Measurements from ENCODE around the gene CUL4A. TPM values are rescaled to one million over a fixed set of nuclear protein-coding genes. Genes with fewer than 3 reads are reported as not detected.
"Not testable (repeated sequence)": the region's sequence is repeated elsewhere in the genome, so short reads cannot be mapped to it uniquely, and the experiment has no call there.

Gene CUL4A
- total RNA-seq, 6 donors from 2014 or later: 54.4 to 346 (median 129) TPM

- DNase-seq: no peak
- Histone ChIP-seq H3K36me3 (peaks cover 18 to 99% (median 73%) of the 10 kb centered on the region in 4 donors), H3K27ac (no peak overlapping the region), H3K4me3 (no peak overlapping the region), H3K9me3 (no peaks in the 10 kb centered on the region), H3K4me1 (no peaks in the 10 kb centered on the region), H3K27me3 (no peaks in the 10 kb centered on the region)
- ATAC-seq (ENCODE audit: low FRiP score in 2 of 2): no peak
- WGBS, 2 donors: 82 to 84% methylated on average over 10 to 11 of the region's 11 CpGs
- TF ChIP-seq POLR2AphosphoS5 (IDR thresholded peaks at IDR 0.05) (no peak), CTCF (IDR thresholded peaks at IDR 0.05) (no peak), POLR2A (IDR thresholded peaks at IDR 0.05) (no peak), EP300 (IDR thresholded peaks at IDR 0.05) (no peak)
Measured at GRCh38 chr13:113252516-113253095, 43.2 kb downstream of the CUL4A start.

- H3K27me3 ChIP-seq; ATAC-seq (ENCODE audit: low FRiP score in 2 of 2); DNase-seq; H3K4me3 ChIP-seq; H3K4me1 ChIP-seq; H3K9me3 ChIP-seq; H3K27ac ChIP-seq: not testable (repeated sequence)
- H3K36me3 ChIP-seq: peaks cover 10 to 97% (median 54%) of the 10 kb centered on the region in 4 donors
- WGBS, 2 donors: 96 to 98% methylated on average over 6 of the region's 6 CpGs
Measured at GRCh38 chr13:113257908-113258307, 48.5 kb downstream of the CUL4A start.

DNA sequence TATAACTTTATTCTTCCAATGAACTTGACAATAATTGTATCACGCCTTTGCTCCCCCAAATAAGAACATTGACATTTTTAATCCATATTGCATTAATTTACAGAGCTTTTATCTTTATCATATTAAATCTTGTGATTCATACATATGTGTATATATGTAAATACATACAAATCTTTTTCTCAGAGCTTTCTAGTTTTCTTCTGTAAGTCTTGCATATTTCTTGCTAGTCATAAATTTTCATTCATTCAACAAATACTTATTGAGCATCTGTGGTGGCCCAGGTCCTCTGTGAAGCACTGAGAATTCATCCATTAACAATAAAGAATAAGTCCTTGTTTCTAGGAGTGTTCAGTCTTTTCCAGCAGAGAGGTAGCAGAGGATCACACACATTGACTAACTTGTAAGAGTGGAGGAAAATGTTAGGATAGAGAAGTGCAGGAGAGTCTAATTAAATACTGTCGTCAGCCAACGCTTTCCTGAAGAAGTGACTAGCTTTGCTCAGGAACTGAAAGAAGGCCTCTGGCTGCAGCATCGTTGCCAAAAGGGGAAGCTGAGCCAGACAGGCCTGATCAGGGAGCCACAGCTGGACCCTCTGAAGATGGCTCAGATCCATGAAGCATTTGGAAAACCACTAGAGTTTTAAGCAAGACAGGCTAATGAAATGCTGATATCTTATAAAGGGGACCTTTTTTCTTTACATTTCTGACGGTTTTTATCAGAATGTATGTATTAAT lies 49.1 kb downstream of the CUL4A start:
- H3K27ac ChIP-seq: no peak overlapping the region
- no peaks in the 10 kb centered on the region for H3K9me3 ChIP-seq

DNA sequence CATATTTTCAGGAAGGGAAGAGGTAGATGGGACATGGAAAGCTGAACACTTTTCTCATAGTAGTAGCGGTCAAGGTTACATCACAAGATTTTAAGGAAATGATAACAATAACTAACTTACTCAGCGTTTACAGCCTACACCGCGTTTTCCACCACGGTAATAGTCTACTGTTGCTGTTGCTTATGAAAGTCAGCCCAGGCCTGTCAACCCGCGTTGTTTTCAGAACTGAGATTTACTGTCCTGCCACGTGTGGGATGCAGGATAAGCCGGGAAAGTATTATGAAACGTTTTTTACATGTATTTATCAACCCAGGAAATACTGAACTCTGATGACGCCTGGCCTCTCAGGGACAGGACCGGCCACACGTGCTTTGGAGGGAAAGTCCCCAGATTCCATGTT lies 51.6 kb downstream of the CUL4A start:
- Histone ChIP-seq H3K27me3 (no peaks in the 10 kb centered on the region), H3K27ac (no peak overlapping the region), H3K4me1 (no peaks in the 10 kb centered on the region), H3K36me3 (peaks cover 10 to 91% (median 47%) of the 10 kb centered on the region in 4 donors), H3K9me3 (no peaks in the 10 kb centered on the region), H3K4me3 (no peak overlapping the region)
- TF ChIP-seq POLR2A (IDR thresholded peaks at IDR 0.05) (no peak), CTCF (IDR thresholded peaks at IDR 0.05) (no peak), EP300 (IDR thresholded peaks at IDR 0.05) (no peak), POLR2AphosphoS5 (IDR thresholded peaks at IDR 0.05) (no peak)
- 85 to 88% methylated on average over 13 of the region's 13 CpGs for WGBS, 2 donors
- ATAC-seq (ENCODE audit: low FRiP score in 2 of 2) (no peak), DNase-seq (no peak)

More for the DNA sequence above, 49.1 kb downstream of the CUL4A start:
- no peak for TF ChIP-seq CTCF (IDR thresholded peaks at IDR 0.05)
- no peak for TF ChIP-seq POLR2AphosphoS5 (IDR thresholded peaks at IDR 0.05)
- TF ChIP-seq EP300 (IDR thresholded peaks at IDR 0.05): no peak
- TF ChIP-seq POLR2A (IDR thresholded peaks at IDR 0.05): no peak
- Histone ChIP-seq H3K4me1 (no peaks in the 10 kb centered on the region), H3K27me3 (no peaks in the 10 kb centered on the region), H3K4me3 (no peak overlapping the region), H3K36me3 (peaks cover 10 to 97% (median 56%) of the 10 kb centered on the region in 4 donors)
- peak in 1 of 2 donors; percentile 56 for ATAC-seq (ENCODE audit: low FRiP score in 2 of 2)
- 76 to 87% methylated on average over 5 of the region's 5 CpGs for WGBS, 2 donors
- no peak for DNase-seq

DNA sequence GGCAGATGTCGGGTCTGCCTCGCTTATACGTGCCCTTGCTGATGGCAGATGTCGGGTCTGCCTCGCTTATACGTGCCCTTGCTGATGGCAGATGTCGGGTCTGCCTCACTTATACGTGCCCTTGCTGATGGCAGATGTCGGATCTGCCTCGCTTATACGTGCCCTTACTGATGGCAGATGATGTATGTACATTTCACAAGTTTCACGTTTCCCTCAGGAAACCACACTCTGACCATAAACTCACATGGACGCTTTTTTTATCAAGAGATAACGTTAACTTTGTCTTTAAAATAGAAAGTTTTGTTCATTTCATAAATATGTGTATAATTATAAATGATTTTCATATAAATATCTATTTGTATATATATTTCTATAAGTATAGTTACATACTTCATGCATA lies 53.6 kb downstream of the CUL4A start:
- not testable (repeated sequence) for H3K4me3 ChIP-seq; DNase-seq; H3K27ac ChIP-seq; H3K9me3 ChIP-seq; H3K27me3 ChIP-seq; ATAC-seq (ENCODE audit: low FRiP score in 2 of 2); H3K4me1 ChIP-seq
- peaks cover 6 to 77% (median 37%) of the 10 kb centered on the region in 4 donors for H3K36me3 ChIP-seq
- 78 to 81% methylated on average over 12 to 14 of the region's 14 CpGs for WGBS, 2 donors

Measured in upper lobe of left lung (tissue), 6 donors.